Transverse colon (tissue), 4 donors: ENCODE results near the gene TGFBR3L. TPM values are rescaled to one million over a fixed set of nuclear protein-coding genes. Genes with fewer than 3 reads are reported as not detected.

ENCODE experiments used
- DNase-seq: peaks from one replicate; pipeline ENCODE4 v3.0.0-alpha.2; 2019
- H3K27ac ChIP-seq, 4 donors: fragments of 200-600 bp; sonication (generic); 2 replicates each; pipeline ENCODE4 v1.5.1; 2016 to 2018; ENCODE audit warnings: inconsistent platforms in 4 of 4
- H3K27me3 ChIP-seq: fragments of 200-600 bp; sonication (generic); 2 replicates; pipeline ENCODE4 v1.5.1; 2017; ENCODE audit warnings: inconsistent platforms
- H3K36me3 ChIP-seq, 4 donors: fragments of 200-600 bp; sonication (generic); 2 replicates each; pipeline ENCODE4 v1.5.1; 2017 to 2019; ENCODE audit warnings: inconsistent platforms in 4 of 4
- H3K4me1 ChIP-seq, 4 donors: fragments of 200-600 bp; sonication (generic); 2 replicates each; pipeline ENCODE4 v1.5.1; 2017 to 2020; ENCODE audit warnings: inconsistent platforms in 4 of 4
- H3K4me3 ChIP-seq, 4 donors: fragments of 200-600 bp; sonication (generic); 1 replicate in 1 of 4; 2 replicates in 3 of 4; pipeline versions ENCODE4 v1.5.1 to v1.6.1; 2017 to 2019; ENCODE audit warnings: inconsistent platforms in 4 of 4
- H3K9me3 ChIP-seq, 2 donors: fragments of 200-600 bp; sonication (generic); 2 replicates each; pipeline ENCODE4 v1.5.1; 2017 to 2019; ENCODE audit warnings: inconsistent platforms in 2 of 2
- EP300 ChIP-seq: sonication (generic); formaldehyde crosslinking; IDR thresholded peaks from one replicate; pipeline ENCODE4 v1.6.1; 2017; ENCODE audit warnings: antibody characterized with exemption, low read depth
- POLR2A ChIP-seq: fragments of 450-650 bp; IDR thresholded peaks from one replicate; pipeline ENCODE4 v1.6.1; 2016; ENCODE audit warnings: antibody characterized with exemption, mild to moderate bottlenecking, moderate library complexity
- POLR2AphosphoS5 ChIP-seq, 3 donors: sonication (generic); formaldehyde crosslinking; IDR thresholded peaks; one replicate each; pipeline ENCODE4 v1.6.1; 2016; ENCODE audit warnings: antibody characterized with exemption in 3 of 3
- WGBS, 2 donors: methylation state at CpG; one replicate each; pipeline ENCODE4 v1.1.5; 2018; ENCODE audit warnings: low coverage in 1 of 2; 5-methylcytosine and 5-hydroxymethylcytosine counted together
- in situ Hi-C, 4 donors: fragments of 200-750 bp; cut with MboI; loops; one replicate each; pipeline versions ENCODE4 v1.15.0 to v1.15.1; 2017; ENCODE audit warnings: low sequenced_read_pairs in 3 of 4, low pct_ligation_motif_present in 1 of 4, low pct_unique_long_range_greater_than_20kb in 1 of 4
- intact Hi-C: fragments of 100-400 bp; cut with DNase I; formaldehyde crosslinking; loops from one replicate; pipeline ENCODE4 v1.15.1; 2023; ENCODE audit warnings: low total_unique reads
- total RNA-seq, 4 donors: library from RNA; depleted of rRNA; stranded (reverse); fragments of >200 nt; gene quantifications; one replicate each; pipeline ENCODE4 v1.1.0, GENCODE V29; 2016
- TF ChIP-seq, protein P1 (sequence below), 5 experiments: fragments of 200-600 bp in 3 of 5; fragments of 450-650 bp in 2 of 5; sonication (generic) in 3 of 5; IDR thresholded peaks; 1 replicate in 2 of 5; 2 replicates in 3 of 5; pipeline ENCODE4 v1.5.1; 2016 to 2017; ENCODE audit warnings: antibody characterized with exemption in 5 of 5, inconsistent platforms in 3 of 5, mild to moderate bottlenecking in 2 of 5, moderate library complexity in 1 of 5

Gene TGFBR3L
- total RNA-seq, 4 donors from 2014 or later: 1.4 TPM; not detected in 3

DNA sequence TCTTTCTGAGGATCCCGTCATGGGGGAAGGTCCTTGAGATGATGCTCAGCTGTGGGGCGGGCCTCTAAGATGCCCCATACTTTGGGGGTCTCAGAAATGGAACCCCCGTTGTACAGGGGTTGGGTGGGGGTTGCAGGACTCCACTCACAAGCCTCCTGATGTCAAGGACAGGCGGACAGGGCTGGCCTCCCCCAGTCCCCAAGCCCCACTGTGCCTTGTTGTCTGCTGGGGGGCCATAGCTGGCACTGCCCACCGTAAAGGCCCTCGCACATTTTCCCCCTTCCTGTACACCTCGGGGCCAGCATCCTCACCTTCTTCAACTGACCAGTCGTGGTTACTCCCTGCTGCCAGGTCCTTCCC is 8.2 kb downstream of the TGFBR3L start:
- no peak for DNase-seq
- H3K4me3 ChIP-seq: no peak overlapping the region
- H3K4me1 ChIP-seq: peaks cover 37 to 64% (median 50%) of the 10 kb centered on the region in 4 donors
- H3K36me3 ChIP-seq: peaks cover 0 to 10% (median 0%) of the 10 kb centered on the region in 4 donors
- TF ChIP-seq POLR2A (no peak), POLR2AphosphoS5 (IDR thresholded peaks at IDR 0.05) (no peak), EP300 (no peak)
- TF ChIP-seq, protein P1, sequence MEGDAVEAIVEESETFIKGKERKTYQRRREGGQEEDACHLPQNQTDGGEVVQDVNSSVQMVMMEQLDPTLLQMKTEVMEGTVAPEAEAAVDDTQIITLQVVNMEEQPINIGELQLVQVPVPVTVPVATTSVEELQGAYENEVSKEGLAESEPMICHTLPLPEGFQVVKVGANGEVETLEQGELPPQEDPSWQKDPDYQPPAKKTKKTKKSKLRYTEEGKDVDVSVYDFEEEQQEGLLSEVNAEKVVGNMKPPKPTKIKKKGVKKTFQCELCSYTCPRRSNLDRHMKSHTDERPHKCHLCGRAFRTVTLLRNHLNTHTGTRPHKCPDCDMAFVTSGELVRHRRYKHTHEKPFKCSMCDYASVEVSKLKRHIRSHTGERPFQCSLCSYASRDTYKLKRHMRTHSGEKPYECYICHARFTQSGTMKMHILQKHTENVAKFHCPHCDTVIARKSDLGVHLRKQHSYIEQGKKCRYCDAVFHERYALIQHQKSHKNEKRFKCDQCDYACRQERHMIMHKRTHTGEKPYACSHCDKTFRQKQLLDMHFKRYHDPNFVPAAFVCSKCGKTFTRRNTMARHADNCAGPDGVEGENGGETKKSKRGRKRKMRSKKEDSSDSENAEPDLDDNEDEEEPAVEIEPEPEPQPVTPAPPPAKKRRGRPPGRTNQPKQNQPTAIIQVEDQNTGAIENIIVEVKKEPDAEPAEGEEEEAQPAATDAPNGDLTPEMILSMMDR (IDR thresholded peaks at IDR 0.05): no peak
- peaks cover 19% of the 10 kb centered on the region for H3K27me3 ChIP-seq
- in situ Hi-C loops: no loop called here
- intact Hi-C loops: no loop called here
- 83% methylated on average over 8 of the region's 8 CpGs; no CpG with 5 or more reads in 1 of the 2 donors for WGBS, 2 donors
- H3K27ac ChIP-seq: peak overlapping the region in 3 of 4 donors; percentile 80 to 91 (median 86)
- no peaks in the 10 kb centered on the region for H3K9me3 ChIP-seq

DNA sequence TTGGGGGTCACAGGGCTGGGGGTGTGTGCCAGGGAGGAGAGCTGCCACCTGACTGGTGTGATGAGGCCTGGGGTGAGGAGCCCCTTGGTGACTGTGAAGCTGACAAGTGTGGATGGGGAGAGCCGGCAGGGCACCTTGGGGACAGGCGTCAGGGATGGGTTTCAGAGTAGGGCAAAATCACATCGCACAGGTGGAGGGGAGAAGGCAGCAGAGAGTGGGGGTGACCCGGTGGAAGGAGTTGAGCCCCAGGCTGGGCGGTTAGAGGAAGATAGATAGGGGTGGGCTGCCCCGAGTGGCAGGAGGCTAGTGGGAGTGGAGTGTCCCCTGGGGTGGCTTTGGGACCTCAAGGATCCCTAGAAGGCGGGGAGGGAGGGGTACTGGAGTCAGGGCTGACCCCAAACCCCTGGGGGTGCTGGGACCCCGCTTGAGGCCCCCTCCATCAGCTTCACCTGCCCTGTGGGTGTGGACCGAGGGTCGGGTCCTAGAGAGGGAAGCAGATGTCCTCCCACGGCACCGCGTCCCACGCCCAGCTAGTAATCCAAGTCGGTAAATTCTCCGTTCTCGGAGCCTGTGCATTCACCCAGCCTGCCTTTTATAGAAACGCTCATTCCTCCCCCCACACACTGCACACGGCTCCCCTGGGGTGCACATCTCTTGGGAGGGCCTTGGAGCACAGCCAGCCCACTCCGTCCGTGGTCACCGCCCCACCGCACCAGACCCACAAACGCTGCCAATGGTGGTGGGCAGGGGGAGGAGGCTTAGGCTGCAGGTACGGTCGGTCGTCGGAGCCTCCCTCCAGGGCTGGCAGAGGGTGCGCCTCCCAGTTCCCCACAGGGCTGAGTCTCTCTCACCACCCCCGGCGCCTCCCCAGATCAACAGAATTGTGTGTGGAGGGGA is 8.9 kb downstream of the TGFBR3L start:
- intact Hi-C loops: no loop called here
- H3K4me1 ChIP-seq: peaks cover 40 to 66% (median 52%) of the 10 kb centered on the region in 4 donors
- 76 to 83% methylated on average over 6 to 31 of the region's 31 CpGs for WGBS, 2 donors
- H3K4me3 ChIP-seq: no peak overlapping the region
- peaks cover 0 to 10% (median 0%) of the 10 kb centered on the region in 4 donors for H3K36me3 ChIP-seq
- in situ Hi-C loops: no loop called here
- H3K27me3 ChIP-seq: peaks cover 12% of the 10 kb centered on the region
- H3K27ac ChIP-seq: peak overlapping the region; percentile 14 to 91 (median 83)
- TF ChIP-seq POLR2AphosphoS5 (IDR thresholded peaks at IDR 0.05) (no peak), POLR2A (peak; percentile 8)
- TF ChIP-seq, protein P1 (IDR thresholded peaks at IDR 0.05): no peak
- no peak for DNase-seq
- no peaks in the 10 kb centered on the region for H3K9me3 ChIP-seq

DNA sequence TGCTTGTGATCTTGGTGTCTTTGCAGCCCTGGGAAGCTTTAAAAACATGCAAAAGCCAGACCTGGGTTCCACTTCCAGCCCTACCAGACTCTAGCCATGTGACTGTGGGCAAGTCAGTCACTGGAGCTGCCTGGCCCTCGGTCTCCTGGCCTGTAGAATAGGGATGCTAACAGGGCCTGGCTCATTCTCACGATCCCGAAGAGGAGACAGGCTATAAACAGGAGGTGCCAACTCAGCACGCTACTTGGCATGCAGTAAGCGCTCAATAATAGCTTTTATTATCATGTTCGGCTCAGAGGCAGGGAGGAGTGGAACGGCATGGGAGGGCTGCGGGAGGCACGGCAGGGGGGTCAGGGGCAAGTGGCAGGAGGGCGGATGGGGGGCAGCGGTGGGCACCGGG is 9.6 kb downstream of the TGFBR3L start:
- no peak overlapping the region for H3K4me3 ChIP-seq
- TF ChIP-seq, protein P1 (IDR thresholded peaks at IDR 0.05): no peak
- no peak for TF ChIP-seq POLR2A
- TF ChIP-seq EP300: no peak
- TF ChIP-seq POLR2AphosphoS5 (IDR thresholded peaks at IDR 0.05): no peak
- intact Hi-C loops (no loop called here), in situ Hi-C loops (no loop called here)
- H3K36me3 ChIP-seq: peaks cover 0 to 10% (median 0%) of the 10 kb centered on the region in 4 donors
- DNase-seq: no peak
- H3K4me1 ChIP-seq: peaks cover 43 to 65% (median 52%) of the 10 kb centered on the region in 4 donors
- H3K27ac ChIP-seq: peak overlapping the region; percentile 26 to 91 (median 83)
- H3K27me3 ChIP-seq: peaks cover 5% of the 10 kb centered on the region
- no peaks in the 10 kb centered on the region for H3K9me3 ChIP-seq
- 49% methylated on average over 12 of the region's 12 CpGs; no CpG with 5 or more reads in 1 of the 2 donors for WGBS, 2 donors

DNA sequence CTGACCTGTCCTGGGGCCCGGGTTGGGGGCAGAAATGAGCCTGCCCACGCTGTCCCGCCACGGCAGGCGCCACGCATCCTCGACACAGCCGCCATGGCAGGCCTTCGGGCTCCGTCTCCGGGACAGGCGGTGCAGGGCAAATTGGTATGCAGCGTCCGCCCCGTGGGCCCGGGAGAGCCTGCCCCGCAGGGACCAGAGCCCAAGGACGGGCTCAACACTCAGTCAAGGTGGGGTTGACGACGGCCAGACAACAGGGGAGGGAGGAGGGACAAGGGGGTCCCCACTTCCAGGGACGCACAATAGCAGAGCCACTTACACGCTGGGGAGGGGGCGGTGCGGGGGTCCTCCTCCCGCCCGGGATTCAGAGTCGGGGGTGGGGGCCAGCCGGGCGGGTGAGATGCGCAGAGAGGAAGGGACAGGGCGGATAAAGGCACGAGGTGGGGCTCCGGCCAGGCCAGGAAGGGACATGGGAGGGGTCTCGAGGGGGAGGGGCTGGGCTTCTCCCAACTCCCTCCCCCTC is 10.1 kb downstream of the TGFBR3L start:
- peak overlapping the region; percentile 26 to 91 (median 83) for H3K27ac ChIP-seq
- in situ Hi-C loops (no loop called here), intact Hi-C loops (no loop called here)
- H3K27me3 ChIP-seq: peaks cover under 1% of the 10 kb centered on the region
- H3K36me3 ChIP-seq: peaks cover 0 to 10% (median 0%) of the 10 kb centered on the region in 4 donors
- WGBS, 2 donors: 38 to 42% methylated on average over 8 to 33 of the region's 34 CpGs
- no peaks in the 10 kb centered on the region for H3K9me3 ChIP-seq
- DNase-seq: no peak
- H3K4me3 ChIP-seq: peak overlapping the region; percentile 29 to 57 (median 49)
- TF ChIP-seq, protein P1 (IDR thresholded peaks at IDR 0.05): no peak
- TF ChIP-seq POLR2A: no peak
- TF ChIP-seq POLR2AphosphoS5 (IDR thresholded peaks at IDR 0.05): no peak
- no peak for TF ChIP-seq EP300
- peaks cover 44 to 65% (median 53%) of the 10 kb centered on the region in 4 donors for H3K4me1 ChIP-seq
